HL-60 (cell line): Measurements from ENCODE around the gene PPP2R5C.

ENCODE experiments used
- CTCF ChIP-seq: IDR thresholded peaks from one replicate; pipeline ENCODE4 v1.5.1; 2011; ENCODE audit warnings: low read length, control low read depth, inconsistent platforms; ENCODE audit not compliant: insufficient read depth
- GABPA ChIP-seq: IDR thresholded peaks from 2 replicates; pipeline ENCODE4 v1.6.1; 2012; ENCODE audit warnings: low read depth
- POLR2AphosphoS5 ChIP-seq: IDR thresholded peaks from 2 replicates; pipeline ENCODE4 v1.6.1; 2012; ENCODE audit warnings: low read depth
- REST ChIP-seq: IDR thresholded peaks from 2 replicates; pipeline ENCODE4 v1.6.1; 2012; ENCODE audit warnings: low read depth; ENCODE audit not compliant: insufficient replicate concordance
- SPI1 ChIP-seq: IDR thresholded peaks from 2 replicates; pipeline ENCODE4 v1.6.1; 2012; ENCODE audit warnings: low read depth, mild to moderate bottlenecking, borderline replicate concordance

GRCh38 chr14:101736585-101736984 is 24.9 kb upstream of the PPP2R5C start:
- TF ChIP-seq CTCF (no peak), GABPA (no peak), POLR2AphosphoS5 (no peak), SPI1 (no peak), REST (no peak)
